ENCODE data around the gene MED13L.

- no peak for TF ChIP-seq EP300 (IDR thresholded peaks at IDR 0.05)
- no peak for TF ChIP-seq CTCF (IDR thresholded peaks at IDR 0.05)
Measured at GRCh38 chr12:116302166-116303058, 24.9 kb upstream of the MED13L start.
